Fibroblast of the conjunctiva (primary cell): ENCODE results near the gene IL36RN.

ENCODE experiments used
- DNase-seq: peaks from one replicate; pipeline ENCODE4 v3.0.0-alpha.2; 2010; ENCODE audit warnings: low read depth

The IL36RN gene

DNA sequence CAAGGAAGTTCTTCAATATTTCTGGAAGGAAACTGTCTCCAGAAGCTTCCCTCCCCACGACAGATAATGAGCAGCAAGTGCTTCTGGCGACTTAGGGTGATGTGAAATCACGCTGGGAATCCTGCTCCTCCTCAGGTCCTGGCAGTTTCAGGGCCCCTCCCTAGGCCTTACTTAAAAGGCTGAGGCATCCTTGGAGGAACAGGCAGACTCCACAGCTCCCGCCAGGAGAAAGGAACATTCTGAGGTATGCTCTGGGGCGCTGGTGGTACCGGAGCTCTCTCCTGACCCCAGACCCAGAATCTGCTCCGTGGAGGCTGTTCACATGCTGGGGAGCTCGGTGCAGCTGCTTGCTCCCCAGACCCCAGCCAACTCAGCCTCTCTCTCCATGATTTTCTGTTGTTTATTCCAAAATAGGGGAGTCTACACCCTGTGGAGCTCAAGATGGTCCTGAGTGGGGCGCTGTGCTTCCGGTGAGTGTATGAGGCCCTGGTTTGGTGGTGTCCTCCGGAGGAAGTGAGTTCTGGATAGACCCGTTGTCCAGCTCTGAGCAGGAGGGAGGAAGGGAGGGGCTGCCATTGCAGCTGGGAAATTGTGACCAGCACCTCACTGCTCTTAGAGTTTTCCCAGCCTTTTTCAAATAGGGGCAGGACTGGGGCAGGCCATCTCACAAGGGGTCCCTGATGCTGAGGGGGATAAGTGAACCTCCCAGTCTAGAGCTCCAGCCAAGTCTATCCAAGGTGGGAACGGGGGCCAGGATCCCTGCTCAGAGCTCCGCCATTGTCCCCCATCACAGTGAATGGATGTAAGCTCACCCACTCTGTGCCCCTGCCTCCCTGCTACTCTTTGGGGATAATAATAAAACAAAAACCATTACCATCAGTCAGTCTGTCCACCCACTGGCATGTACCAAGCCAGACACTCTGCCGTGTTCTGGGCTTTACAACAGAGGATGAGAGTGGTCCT is at the start of gene IL36RN:
Gene IL36RN, plus strand, starts transcription at position 201 of the 963 bp plus-strand sequence. Its CDS starts 241 bp downstream, at position 442.
- DNase-seq: no peak

DNA sequence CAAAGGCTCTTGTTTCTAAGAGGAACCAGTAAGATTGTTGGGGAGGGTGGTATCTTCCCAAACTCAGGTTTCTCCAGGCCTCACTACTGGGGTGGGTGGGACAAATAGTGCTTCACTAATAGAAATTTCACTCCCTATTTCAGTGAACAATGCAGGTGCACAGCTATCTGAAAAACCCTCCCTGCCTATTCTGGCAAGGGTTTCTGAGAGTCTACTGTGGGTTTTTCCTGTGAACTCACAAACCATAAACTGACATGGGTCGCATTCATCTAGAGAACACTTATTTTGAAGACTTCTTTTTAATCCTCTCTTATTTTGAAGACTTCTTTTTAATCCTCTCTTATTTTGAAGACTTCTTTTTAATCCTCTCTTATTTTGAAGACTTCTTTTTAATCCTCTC is 49.4 kb upstream of the IL36RN start:
- DNase-seq: no peak

DNA sequence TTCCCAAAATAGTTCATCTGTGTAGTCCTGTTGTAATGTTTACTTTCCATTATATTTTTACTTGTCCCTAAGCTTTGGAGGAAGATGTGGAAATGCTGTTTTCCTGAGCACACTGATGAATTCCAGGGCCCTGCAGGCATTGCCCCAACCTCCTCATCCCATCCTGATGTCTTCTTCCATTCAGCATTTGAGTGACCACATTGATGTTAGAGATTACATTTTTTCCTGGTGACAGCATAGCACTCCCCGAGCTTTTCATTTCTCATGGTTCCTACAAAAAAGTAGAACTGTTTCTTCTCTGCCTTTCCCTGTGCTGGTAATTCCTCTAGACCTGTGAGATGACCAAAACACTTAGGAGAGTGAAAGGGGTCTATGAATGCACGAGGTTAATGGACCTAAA is 48.9 kb upstream of the IL36RN start:
- no peak for DNase-seq

DNA sequence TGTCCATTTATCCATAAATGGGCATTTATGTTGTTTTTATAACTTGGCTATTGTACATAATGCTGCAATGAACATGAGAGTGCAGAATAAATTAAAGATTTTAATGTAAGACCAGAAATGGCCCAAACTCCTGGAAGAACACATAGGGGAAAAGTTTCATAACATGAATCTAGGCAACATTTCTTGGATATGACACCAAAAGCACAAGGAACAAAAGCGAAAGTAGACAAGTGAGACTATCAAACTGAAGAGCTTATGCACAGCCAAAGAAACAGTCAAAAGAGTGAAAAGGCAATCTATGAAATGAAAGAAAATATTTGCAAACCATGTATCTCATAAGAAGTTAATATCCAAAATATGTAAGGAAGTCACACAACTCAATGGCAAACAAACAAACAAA is 47.9 kb upstream of the IL36RN start:
- no peak for DNase-seq

GRCh38 chr2:113012436-113013335 is 46.3 kb upstream of the IL36RN start:
- no peak for DNase-seq

GRCh38 chr2:113013336-113013661 is 45.7 kb upstream of the IL36RN start:
- DNase-seq: no peak

DNA sequence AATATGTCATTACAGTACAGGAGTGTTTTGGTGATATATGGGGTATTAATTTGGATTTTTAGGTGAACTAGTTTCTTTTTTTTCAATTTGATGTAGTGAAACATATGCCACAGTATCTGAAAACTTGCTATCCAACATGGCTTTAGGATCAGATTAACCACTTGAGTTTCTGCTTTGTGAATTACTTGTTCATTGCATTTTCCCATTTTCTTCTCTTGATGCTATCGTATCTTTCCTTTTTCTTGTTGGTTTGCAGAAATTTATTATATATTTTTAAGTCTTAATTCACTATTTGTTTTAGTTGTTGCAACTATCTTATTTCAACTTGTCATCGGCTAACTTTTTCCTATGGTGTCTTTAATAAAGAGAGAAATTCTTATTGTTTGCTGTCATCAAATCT is 44.9 kb upstream of the IL36RN start:
- no peak for DNase-seq

- DNase-seq: no peak
These were observed 44.0 kb upstream of the IL36RN start for GRCh38 chr2:113015042-113015441.

DNA sequence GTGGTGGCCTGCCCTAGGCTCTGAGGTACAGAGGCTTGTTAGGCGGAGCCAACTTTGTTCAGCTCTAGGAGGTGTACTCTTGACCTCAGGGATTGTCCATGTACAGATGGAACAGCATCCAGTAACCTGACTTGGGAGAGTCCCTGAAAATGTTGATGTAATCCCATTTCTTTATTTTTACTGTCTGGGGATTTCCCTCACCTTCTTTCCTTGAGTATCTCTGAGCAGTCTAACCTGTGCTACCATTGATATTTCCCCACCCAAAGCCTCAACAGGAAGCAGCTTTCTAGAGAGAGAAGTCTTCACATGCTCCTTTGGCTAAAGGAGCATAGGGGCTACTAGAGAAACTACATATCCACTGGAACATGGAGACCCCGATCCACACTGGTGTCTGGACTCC is 43.3 kb upstream of the IL36RN start:
- no peak for DNase-seq

- no peak for DNase-seq
These were observed 40.5 kb upstream of the IL36RN start for GRCh38 chr2:113018509-113018908.

DNA sequence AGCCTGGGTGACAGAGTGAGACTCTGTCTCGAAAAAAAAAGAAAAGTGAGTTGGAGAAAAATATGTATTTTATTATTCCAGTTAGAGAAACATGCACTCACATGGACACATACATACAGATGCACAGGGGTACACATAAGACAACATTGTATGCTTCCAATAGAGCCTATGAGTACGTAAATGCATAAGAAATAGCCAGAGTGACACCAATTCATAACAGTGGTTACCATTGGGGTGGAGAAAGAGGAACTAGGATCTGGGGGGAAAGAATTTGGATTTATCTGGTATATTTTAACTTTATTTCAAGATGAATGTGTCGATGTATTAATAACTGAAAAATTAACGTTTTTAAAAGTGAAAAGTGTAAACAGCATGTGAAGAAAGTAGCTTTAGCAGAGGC is 37.7 kb upstream of the IL36RN start:
- no peak for DNase-seq

- DNase-seq: no peak
These were observed 34.2 kb upstream of the IL36RN start for GRCh38 chr2:113024764-113025163.

DNA sequence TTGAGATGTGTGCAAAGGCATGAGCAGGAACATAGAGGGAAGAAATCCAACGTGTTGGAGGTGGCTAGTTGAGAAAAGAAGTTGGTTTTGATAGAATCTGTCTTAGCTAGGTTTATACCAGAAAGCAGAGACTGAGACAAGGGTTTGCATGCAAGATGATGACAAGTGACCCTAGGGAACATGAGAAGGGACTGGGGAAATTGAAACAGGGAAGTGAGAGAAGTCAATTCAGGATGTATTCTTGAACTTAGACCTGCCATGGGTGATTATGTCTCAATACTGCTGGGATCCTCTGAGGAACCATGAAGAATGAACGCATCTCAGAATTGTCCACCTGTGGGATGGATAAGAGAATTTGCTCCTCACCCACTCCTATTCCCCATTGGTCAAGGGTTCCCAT is 33.3 kb upstream of the IL36RN start:
- no peak for DNase-seq

- DNase-seq: no peak
These were observed 31.3 kb upstream of the IL36RN start for GRCh38 chr2:113027691-113028090.

- no peak for DNase-seq
These were observed 30.9 kb upstream of the IL36RN start for GRCh38 chr2:113028112-113028511.

DNA sequence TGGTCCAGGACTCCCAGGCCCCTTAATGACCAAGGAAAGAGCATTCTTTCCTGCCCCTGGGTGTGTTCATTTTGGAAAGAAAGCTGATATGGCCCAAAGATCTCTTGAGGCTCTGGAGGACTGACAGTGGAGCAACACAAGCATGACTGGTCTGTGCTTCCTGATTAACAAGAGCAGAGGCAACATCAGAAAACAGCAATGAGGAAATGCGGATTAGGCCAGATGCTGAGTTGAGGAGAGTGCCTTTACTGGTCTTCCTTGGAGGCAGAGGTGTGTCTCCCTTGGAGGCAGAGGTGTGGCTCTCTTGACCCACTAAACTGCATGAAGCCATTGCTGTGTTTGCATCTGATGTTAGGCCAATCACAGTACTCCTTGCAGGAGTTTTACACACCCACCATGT is 26.3 kb upstream of the IL36RN start:
- DNase-seq: no peak

- no peak for DNase-seq
These were observed 25.0 kb upstream of the IL36RN start for GRCh38 chr2:113034016-113034415.

- DNase-seq: no peak
These were observed 22.2 kb upstream of the IL36RN start for GRCh38 chr2:113036763-113037162.

DNA sequence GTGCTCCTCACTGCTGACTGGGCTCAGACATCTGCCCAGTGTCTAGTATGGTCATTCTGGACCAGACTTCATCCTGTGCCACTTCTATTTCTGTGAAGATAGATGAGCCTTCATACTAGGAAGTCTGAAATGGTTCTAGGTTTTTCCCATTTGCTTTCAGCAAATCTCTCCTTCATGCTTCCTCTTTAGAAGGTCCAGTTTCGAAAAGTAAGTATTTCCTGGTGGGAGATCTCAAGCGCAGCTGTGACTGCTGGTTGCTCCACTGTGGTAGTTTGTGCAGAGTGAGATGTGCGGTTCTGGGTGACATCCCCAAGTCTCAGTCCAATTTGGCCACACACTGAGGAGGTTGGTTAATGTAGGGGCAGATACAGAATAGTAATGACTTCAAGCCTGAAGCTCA is 20.7 kb upstream of the IL36RN start:
- DNase-seq: no peak

- no peak for DNase-seq
These were observed 19.8 kb upstream of the IL36RN start for GRCh38 chr2:113039158-113039557.

DNA sequence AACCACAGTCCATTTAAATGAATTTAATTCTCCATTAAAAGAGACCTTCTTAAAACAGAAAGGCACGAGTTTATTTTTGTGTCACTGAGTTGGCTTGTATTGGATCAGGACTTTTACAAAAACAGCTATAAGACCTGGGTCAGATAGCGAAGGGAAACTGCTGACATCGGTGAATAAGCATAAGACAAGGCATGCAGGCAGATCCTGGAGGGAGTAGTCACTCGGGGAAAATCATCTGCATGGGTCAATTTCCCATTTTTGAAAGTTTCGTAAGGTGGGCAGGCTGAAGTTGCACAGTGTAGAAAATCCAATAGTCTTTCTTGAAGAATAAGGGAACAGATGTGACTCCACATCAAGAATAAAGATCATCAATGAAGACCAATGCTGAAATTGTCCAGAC is 19.3 kb upstream of the IL36RN start:
- no peak for DNase-seq

GRCh38 chr2:113041871-113042270 is 17.1 kb upstream of the IL36RN start:
- no peak for DNase-seq

DNA sequence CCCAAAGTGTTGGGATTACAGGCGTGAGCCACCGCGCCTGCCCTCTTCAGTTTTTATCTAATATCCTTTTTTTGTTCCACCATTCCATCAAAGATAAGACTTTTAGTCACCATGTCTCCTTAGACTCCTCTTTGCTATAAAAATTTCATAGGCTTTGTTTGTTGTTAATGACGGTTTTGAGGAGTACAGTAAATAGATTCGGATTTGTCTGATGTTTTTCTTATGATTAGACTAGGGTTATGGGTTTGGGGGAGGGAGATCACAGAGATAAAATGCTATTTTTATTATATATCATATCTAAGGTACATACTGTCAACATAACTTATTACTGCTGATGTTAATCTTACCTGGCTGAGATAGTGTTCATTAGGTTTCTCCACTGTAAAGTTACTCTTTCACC is 12.5 kb upstream of the IL36RN start:
- no peak for DNase-seq
